Liver (tissue), 9 donors: ENCODE results near the gene POLR3A. TPM values are rescaled to one million over a fixed set of nuclear protein-coding genes. Genes with fewer than 3 reads are reported as not detected.
"Not testable (repeated sequence)": the region's sequence is repeated elsewhere in the genome, so short reads cannot be mapped to it uniquely, and the experiment has no call there.

Experiments
- DNase-seq: peaks from one replicate; pipeline ENCODE4 v3.0.0-alpha.2; 2017; ENCODE audit warnings: low spot score
- H3K27ac ChIP-seq, 2 donors: one replicate each; pipeline ENCODE4 v1.7.0; 2013; ENCODE audit warnings: inconsistent platforms in 2 of 2, low read length in 2 of 2, control low read depth in 1 of 2, low read depth in 1 of 2, mild to moderate bottlenecking in 1 of 2
- H3K27me3 ChIP-seq, 4 donors: one replicate each; pipeline versions ENCODE4 v1.6.1 to v1.7.0; 2013; ENCODE audit warnings: low read length in 3 of 4, inconsistent platforms in 1 of 4, mild to moderate bottlenecking in 1 of 4, moderate library complexity in 1 of 4; ENCODE audit not compliant: control insufficient read depth in 4 of 4, insufficient read depth in 4 of 4
- H3K36me3 ChIP-seq, 4 donors: one replicate each; pipeline versions ENCODE4 v1.6.1 to v1.7.0; 2013; ENCODE audit warnings: low read length in 3 of 4, mild to moderate bottlenecking in 3 of 4, low read depth in 1 of 4, moderate library complexity in 1 of 4; ENCODE audit not compliant: control insufficient read depth in 4 of 4, insufficient read depth in 3 of 4
- H3K4me1 ChIP-seq, 4 donors: one replicate each; pipeline versions ENCODE4 v1.6.1 to v1.7.0; 2013; ENCODE audit warnings: low read length in 3 of 4, mild to moderate bottlenecking in 3 of 4, moderate library complexity in 1 of 4; ENCODE audit not compliant: control insufficient read depth in 4 of 4, insufficient read depth in 4 of 4
- H3K4me3 ChIP-seq, 3 donors: one replicate each; pipeline versions ENCODE4 v1.6.1 to v1.7.0; 2013; ENCODE audit warnings: low read length in 3 of 3, control low read depth in 1 of 3, low read depth in 1 of 3, mild to moderate bottlenecking in 1 of 3
- H3K9ac ChIP-seq, 2 donors: one replicate each; pipeline ENCODE4 v1.7.0; 2013; ENCODE audit warnings: low read length in 2 of 2, mild to moderate bottlenecking in 2 of 2, moderate library complexity in 2 of 2, control low read depth in 1 of 2, low read depth in 1 of 2
- H3K9me3 ChIP-seq, 4 donors: one replicate each; pipeline versions ENCODE4 v1.6.1 to v1.7.0; 2013; ENCODE audit warnings: low read length in 3 of 4; ENCODE audit not compliant: control insufficient read depth in 4 of 4
- ATF3 ChIP-seq: IDR thresholded peaks from 2 replicates; pipeline ENCODE4 v1.6.1; 2016; ENCODE audit warnings: antibody characterized with exemption
- CTCF ChIP-seq: fragments of 150-350 bp; IDR thresholded peaks from 2 replicates; pipeline ENCODE4 v1.5.1; 2017; ENCODE audit warnings: improper control_type of control experiment, low read depth, low read length; ENCODE audit not compliant: missing input control
- EGR1 ChIP-seq, 2 donors: IDR thresholded peaks; 2 replicates each; pipeline ENCODE4 v1.6.1; 2016 to 2018; ENCODE audit warnings: antibody characterized with exemption in 2 of 2, low read depth in 2 of 2
- FOXA1 ChIP-seq: IDR thresholded peaks from 2 replicates; pipeline ENCODE4 v1.6.1; 2016; ENCODE audit warnings: antibody characterized with exemption
- FOXA2 ChIP-seq: IDR thresholded peaks from 2 replicates; pipeline ENCODE4 v1.6.1; 2016; ENCODE audit warnings: antibody characterized with exemption
- GABPA ChIP-seq, 2 donors: IDR thresholded peaks in 1 of 2; conservative IDR thresholded peaks in 1 of 2; 2 replicates each; pipeline ENCODE4 v1.6.1; 2016; ENCODE audit warnings: antibody characterized with exemption in 2 of 2, mild to moderate bottlenecking in 1 of 2, moderate library complexity in 1 of 2
- JUND ChIP-seq, 2 donors: IDR thresholded peaks; 2 replicates each; pipeline ENCODE4 v1.6.1; 2016; ENCODE audit warnings: antibody characterized with exemption in 2 of 2
- MAX ChIP-seq: IDR thresholded peaks from 2 replicates; pipeline ENCODE4 v1.6.1; 2016; ENCODE audit warnings: antibody characterized with exemption
- RAD21 ChIP-seq, 2 donors: IDR thresholded peaks; 2 replicates each; pipeline ENCODE4 v1.6.1; 2016; ENCODE audit warnings: antibody characterized with exemption in 2 of 2, mild to moderate bottlenecking in 2 of 2
- REST ChIP-seq: IDR thresholded peaks from 2 replicates; pipeline ENCODE4 v1.6.1; 2016; ENCODE audit warnings: antibody characterized with exemption, mild to moderate bottlenecking
- RXRA ChIP-seq, 2 donors: IDR thresholded peaks; 2 replicates each; pipeline ENCODE4 v1.6.1; 2017 to 2018; ENCODE audit warnings: antibody characterized with exemption in 2 of 2, mild to moderate bottlenecking in 1 of 2
- SP1 ChIP-seq: IDR thresholded peaks from 2 replicates; pipeline ENCODE4 v1.6.1; 2018; ENCODE audit warnings: antibody characterized with exemption, mild to moderate bottlenecking
- TAF1 ChIP-seq: conservative IDR thresholded peaks from 2 replicates; pipeline ENCODE4 v1.6.1; 2016; ENCODE audit warnings: antibody characterized with exemption, mild to moderate bottlenecking
- YY1 ChIP-seq: IDR thresholded peaks from 2 replicates; pipeline ENCODE4 v1.6.1; 2016; ENCODE audit warnings: antibody characterized with exemption, mild to moderate bottlenecking
- WGBS: extraction: QIAGEN DNeasy Blood & Tissue Kit; methylation state at CpG from one replicate; pipeline ENCODE4 v1.1.7; 2013; 5-methylcytosine and 5-hydroxymethylcytosine counted together
- polyA plus RNA-seq, 2 donors: library from polyadenylated mRNA; stranded (reverse) in 1 of 2; unstranded in 1 of 2; fragments of 200-250 nt in 1 of 2; fragments of >200 nt in 1 of 2; fragmentation: Nextera tagmentation in 1 of 2; extraction: Ambion mirVana in 1 of 2; gene quantifications; one replicate each; pipeline versions ENCODE4 v1.2.1 to v1.2.3, GENCODE V29; 2013 to 2015
- total RNA-seq, 2 donors: library from RNA; depleted of rRNA; stranded (reverse); fragments of >200 nt; gene quantifications; one replicate each; pipeline ENCODE4 v1.2.3, GENCODE V29; 2014
- donor health status: healthy.
- donor health status: healthy.
- donor health status: healthy.
- donor health status: healthy.
- donor health status: healthy.

Gene POLR3A
- total and polyA plus RNA-seq, 4 donors: 3.2 to 9.6 (median 5.5) TPM

GRCh38 chr10:78000206-78000605 is 29.1 kb downstream of the POLR3A start:
- H3K9ac ChIP-seq: no peak overlapping the region
- H3K36me3 ChIP-seq: peaks cover 20 to 52% (median 46%) of the 10 kb centered on the region in 4 donors
- no peaks in the 10 kb centered on the region for H3K4me1 ChIP-seq

GRCh38 chr10:77998780-77999179 is 30.5 kb downstream of the POLR3A start:
- not testable (repeated sequence) for H3K9me3 ChIP-seq, H3K27me3 ChIP-seq, H3K4me3 ChIP-seq, H3K9ac ChIP-seq, H3K4me1 ChIP-seq, H3K27ac ChIP-seq, DNase-seq
- H3K36me3 ChIP-seq: peaks cover 16 to 45% (median 37%) of the 10 kb centered on the region in 4 donors
- WGBS: 98% methylated on average over 5 of the region's 5 CpGs

More at GRCh38 chr10:78000206-78000605, 29.1 kb downstream of the POLR3A start:
- Histone ChIP-seq H3K27me3 (no peaks in the 10 kb centered on the region), H3K9me3 (no peaks in the 10 kb centered on the region), H3K27ac (no peak overlapping the region), H3K4me3 (no peak overlapping the region)
- DNase-seq: no peak
- TF ChIP-seq FOXA2: no peak
- no peak for TF ChIP-seq FOXA1
- TF ChIP-seq RXRA (IDR thresholded peaks at IDR 0.05): no peak

DNA sequence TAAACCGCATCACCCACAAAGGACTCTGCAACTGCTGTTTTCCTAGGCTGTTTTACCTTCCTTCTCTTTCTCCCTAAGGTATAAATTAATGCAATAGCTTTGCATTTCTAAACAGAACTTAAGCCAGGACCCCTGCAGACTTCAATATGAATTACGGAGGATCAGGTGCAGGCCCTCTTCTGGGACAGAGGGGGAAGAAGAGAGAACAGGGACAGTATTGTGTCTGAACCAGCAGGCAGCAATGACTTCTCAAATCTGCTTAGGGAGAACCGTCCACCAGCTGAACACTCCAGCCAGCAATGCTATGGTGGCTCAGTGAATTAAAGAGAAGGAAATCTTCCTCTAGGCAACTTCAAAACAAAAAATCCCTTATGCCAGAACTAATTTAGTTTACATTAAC is 35.7 kb downstream of the POLR3A start:
- Histone ChIP-seq H3K4me3 (no peak overlapping the region), H3K27me3 (no peaks in the 10 kb centered on the region), H3K9ac (no peak overlapping the region), H3K36me3 (peaks cover 4 to 46% (median 34%) of the 10 kb centered on the region in 4 donors), H3K9me3 (no peaks in the 10 kb centered on the region), H3K4me1 (no peaks in the 10 kb centered on the region), H3K27ac (no peak overlapping the region)
- TF ChIP-seq YY1: no peak
- no peak for TF ChIP-seq RAD21 (IDR thresholded peaks at IDR 0.05)
- no peak for TF ChIP-seq GABPA (IDR thresholded peaks at IDR 0.05 in 1 of 2, conservative IDR thresholded peaks at IDR 0.05 in 1 of 2)
- no peak for TF ChIP-seq FOXA2
- TF ChIP-seq REST: no peak
- TF ChIP-seq SP1: no peak
- TF ChIP-seq JUND (IDR thresholded peaks at IDR 0.05): no peak
- no peak for TF ChIP-seq ATF3
- TF ChIP-seq TAF1: no peak
- TF ChIP-seq MAX: no peak
- TF ChIP-seq EGR1 (IDR thresholded peaks at IDR 0.05; ENCODE audit: low read depth in 2 of 2): no peak
- TF ChIP-seq CTCF: no peak
- TF ChIP-seq FOXA1: no peak
- 99% methylated on average over 3 of the region's 3 CpGs for WGBS
- DNase-seq: no peak
